Progenitor cell of endocrine pancreas (in vitro differentiated cells): ENCODE results near the gene SEC22C. TPM values are rescaled to one million over a fixed set of nuclear protein-coding genes. Genes with fewer than 3 reads are reported as not detected.

Source experiments
- DNase-seq: peaks from one replicate; pipeline ENCODE4 v3.0.0; 2021; ENCODE audit warnings: low spot score; ENCODE audit not compliant: unreplicated experiment
- H3K27ac Mint-ChIP-seq: 2 replicates; pipeline ENCODE4 v1.8.0; 2021; ENCODE audit warnings: mild to moderate bottlenecking, moderate library complexity, mixed read lengths
- H3K27me3 Mint-ChIP-seq: 2 replicates; pipeline ENCODE4 v1.8.0; 2021; ENCODE audit warnings: mixed read lengths
- H3K36me3 Mint-ChIP-seq: 2 replicates; pipeline ENCODE4 v1.8.0; 2022; ENCODE audit warnings: mixed read lengths; ENCODE audit not compliant: insufficient read depth
- H3K4me1 Mint-ChIP-seq: 2 replicates; pipeline ENCODE4 v1.8.0; 2021; ENCODE audit warnings: low read depth, mixed read lengths
- H3K4me3 Mint-ChIP-seq: 2 replicates; pipeline ENCODE4 v1.8.0; 2021; ENCODE audit warnings: low read depth, mild to moderate bottlenecking, moderate library complexity, mixed read lengths
- H3K9me3 Mint-ChIP-seq: 2 replicates; pipeline ENCODE4 v1.8.0; 2021; ENCODE audit warnings: low read depth, mixed read lengths
- total RNA-seq: library from RNA; stranded (reverse); gene quantifications from 2 replicates; pipeline ENCODE4 v1.2.1, GENCODE V29; 2021
- TF ChIP-seq, protein P1 (sequence below): fragments of 200-600 bp; sonication (generic); IDR thresholded peaks from one replicate; pipeline ENCODE4 v1.5.0; 2021; ENCODE audit warnings: antibody characterized with exemption, mild to moderate bottlenecking; ENCODE audit not compliant: unreplicated experiment

SEC22C gene
- total RNA-seq, 1 donor from 2014 or later: 40.2 TPM

- no peaks in the 10 kb centered on the region for H3K9me3 Mint-ChIP-seq
- H3K4me3 Mint-ChIP-seq: no peak overlapping the region
- DNase-seq: peak; percentile 64
- peaks cover 6% of the 10 kb centered on the region for H3K4me1 Mint-ChIP-seq
- peaks cover 3% of the 10 kb centered on the region for H3K36me3 Mint-ChIP-seq
- TF ChIP-seq, protein P1, sequence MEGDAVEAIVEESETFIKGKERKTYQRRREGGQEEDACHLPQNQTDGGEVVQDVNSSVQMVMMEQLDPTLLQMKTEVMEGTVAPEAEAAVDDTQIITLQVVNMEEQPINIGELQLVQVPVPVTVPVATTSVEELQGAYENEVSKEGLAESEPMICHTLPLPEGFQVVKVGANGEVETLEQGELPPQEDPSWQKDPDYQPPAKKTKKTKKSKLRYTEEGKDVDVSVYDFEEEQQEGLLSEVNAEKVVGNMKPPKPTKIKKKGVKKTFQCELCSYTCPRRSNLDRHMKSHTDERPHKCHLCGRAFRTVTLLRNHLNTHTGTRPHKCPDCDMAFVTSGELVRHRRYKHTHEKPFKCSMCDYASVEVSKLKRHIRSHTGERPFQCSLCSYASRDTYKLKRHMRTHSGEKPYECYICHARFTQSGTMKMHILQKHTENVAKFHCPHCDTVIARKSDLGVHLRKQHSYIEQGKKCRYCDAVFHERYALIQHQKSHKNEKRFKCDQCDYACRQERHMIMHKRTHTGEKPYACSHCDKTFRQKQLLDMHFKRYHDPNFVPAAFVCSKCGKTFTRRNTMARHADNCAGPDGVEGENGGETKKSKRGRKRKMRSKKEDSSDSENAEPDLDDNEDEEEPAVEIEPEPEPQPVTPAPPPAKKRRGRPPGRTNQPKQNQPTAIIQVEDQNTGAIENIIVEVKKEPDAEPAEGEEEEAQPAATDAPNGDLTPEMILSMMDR: peak; percentile 94
- H3K27me3 Mint-ChIP-seq: peaks cover 3% of the 10 kb centered on the region
- H3K27ac Mint-ChIP-seq: no peak overlapping the region
These were observed 34.3 kb downstream of the SEC22C start for GRCh38 chr3:42547401-42547945.

DNA sequence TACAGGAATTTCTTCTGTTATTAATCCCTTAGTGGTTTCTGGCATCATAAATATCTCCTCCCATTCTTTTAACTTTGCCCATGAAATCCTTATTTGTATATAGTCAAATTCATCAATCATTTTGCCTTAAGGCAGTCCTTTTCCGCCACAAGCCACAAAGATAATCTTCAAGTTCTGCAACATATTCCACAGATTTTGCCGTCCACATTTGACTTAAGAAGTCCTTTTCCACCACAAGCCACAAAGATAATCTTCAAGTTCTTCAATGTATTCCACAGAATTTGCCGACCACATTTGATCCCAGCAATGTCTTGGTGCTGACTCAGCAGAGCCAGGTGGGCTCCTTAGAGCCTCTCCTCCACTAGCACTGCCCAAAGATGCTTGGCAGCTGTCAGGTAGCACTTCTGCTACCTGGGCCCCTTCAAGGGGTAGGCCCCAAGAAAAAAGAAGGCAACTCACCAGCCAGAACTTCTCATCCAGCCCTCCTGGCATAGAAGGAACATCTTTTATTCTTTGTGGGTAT is 35.0 kb downstream of the SEC22C start:
- no peaks in the 10 kb centered on the region for H3K9me3 Mint-ChIP-seq
- H3K4me3 Mint-ChIP-seq: no peak overlapping the region
- no peak overlapping the region for H3K27ac Mint-ChIP-seq
- no peak for DNase-seq
- peaks cover 6% of the 10 kb centered on the region for H3K4me1 Mint-ChIP-seq
- peaks cover 3% of the 10 kb centered on the region for H3K36me3 Mint-ChIP-seq
- TF ChIP-seq, protein P1: no peak
- peaks cover 5% of the 10 kb centered on the region for H3K27me3 Mint-ChIP-seq

- no peaks in the 10 kb centered on the region for H3K9me3 Mint-ChIP-seq
- no peak overlapping the region for H3K4me3 Mint-ChIP-seq
- peaks cover 5% of the 10 kb centered on the region for H3K27me3 Mint-ChIP-seq
- no peak overlapping the region for H3K27ac Mint-ChIP-seq
- TF ChIP-seq, protein P1: no peak
- peaks cover 6% of the 10 kb centered on the region for H3K4me1 Mint-ChIP-seq
- H3K36me3 Mint-ChIP-seq: peaks cover 2% of the 10 kb centered on the region
- no peak for DNase-seq
These were observed 36.4 kb downstream of the SEC22C start for GRCh38 chr3:42545284-42545900.

GRCh38 chr3:42544492-42545283 is 37.1 kb downstream of the SEC22C start:
- Mint-ChIP-seq H3K27ac (no peak overlapping the region), H3K36me3 (peaks cover 2% of the 10 kb centered on the region), H3K4me3 (no peak overlapping the region), H3K9me3 (no peaks in the 10 kb centered on the region), H3K27me3 (peaks cover 5% of the 10 kb centered on the region), H3K4me1 (peaks cover 6% of the 10 kb centered on the region)
- DNase-seq: no peak
- TF ChIP-seq, protein P1: peak; percentile 30

DNA sequence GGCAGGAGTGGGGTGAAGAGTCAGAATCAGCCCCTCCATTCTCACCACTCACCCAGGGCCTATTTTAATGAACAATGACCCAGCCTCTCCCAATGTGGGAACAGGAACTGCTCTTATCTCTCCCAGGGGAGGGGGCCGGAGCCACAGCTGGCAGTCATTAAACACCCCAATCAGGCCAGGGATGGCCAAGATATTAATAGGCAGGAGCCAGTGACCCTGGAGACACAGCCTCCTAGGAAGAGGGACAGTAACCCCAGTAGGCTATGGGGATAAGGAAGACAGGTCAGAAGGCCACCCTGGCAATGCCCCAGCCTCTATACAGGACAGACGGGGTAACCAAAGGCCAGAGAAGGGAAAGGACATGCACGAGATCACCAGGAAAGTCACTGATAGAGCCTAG is 40.7 kb downstream of the SEC22C start:
- no peak overlapping the region for H3K27ac Mint-ChIP-seq
- peaks cover 6% of the 10 kb centered on the region for H3K4me1 Mint-ChIP-seq
- H3K4me3 Mint-ChIP-seq: no peak overlapping the region
- no peaks in the 10 kb centered on the region for H3K9me3 Mint-ChIP-seq
- peaks cover 16% of the 10 kb centered on the region for H3K27me3 Mint-ChIP-seq
- TF ChIP-seq, protein P1: no peak
- H3K36me3 Mint-ChIP-seq: no peaks in the 10 kb centered on the region
- DNase-seq: no peak
